ENCODE results near the gene CAMKK1. TPM values are rescaled to one million over a fixed set of nuclear protein-coding genes. Genes with fewer than 3 reads are reported as not detected.

The CAMKK1 gene
- polyA plus RNA-seq, 1 donor from 2014 or later = 8.9 TPM

DNA sequence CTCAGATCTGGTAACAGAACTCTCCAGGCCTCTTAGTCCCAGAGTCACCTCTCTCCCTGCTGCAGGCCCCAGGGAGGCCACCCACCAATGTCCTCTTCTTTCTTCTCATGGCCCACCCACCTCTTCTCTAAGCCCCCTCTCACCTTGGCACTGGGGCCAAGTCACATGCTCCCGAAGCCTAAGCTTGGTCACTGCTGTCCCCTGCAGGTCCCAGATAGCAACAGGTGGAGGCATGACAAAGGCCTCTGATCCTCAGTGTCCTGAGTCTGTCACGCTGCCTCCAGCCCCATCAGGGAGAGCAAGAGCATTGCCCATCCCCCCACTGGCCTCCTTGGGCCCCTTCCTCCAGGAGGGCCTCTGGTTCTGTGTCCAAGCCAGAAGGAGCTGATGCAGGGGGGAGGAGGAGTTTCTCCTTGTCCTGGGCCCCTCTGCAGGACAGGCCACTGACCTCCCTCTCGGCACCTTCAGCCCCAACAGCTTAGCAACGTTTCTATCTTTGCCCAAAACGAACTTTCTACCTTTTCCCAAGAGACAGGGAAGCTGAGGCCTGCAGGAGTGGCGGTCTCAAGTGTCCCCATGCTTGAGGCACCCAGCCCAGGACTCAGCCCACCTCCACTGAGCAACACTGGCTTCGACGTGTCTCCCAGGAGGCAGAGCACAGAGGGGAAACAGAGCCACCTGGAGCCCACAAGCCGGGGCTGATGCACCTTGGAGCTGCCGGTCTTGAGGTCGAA lies 14.8 kb upstream of the CAMKK1 start:
- Histone ChIP-seq H3K4me2 (ENCODE audit: low read length) (no peak overlapping the region), H3K27me3 (ENCODE audit: insufficient read depth, low read depth, low read length) (no peaks in the 10 kb centered on the region), H3K79me2 (replicated peaks; ENCODE audit: insufficient read depth, low read length) (no peaks in the 10 kb centered on the region), H3F3A (ENCODE audit: insufficient read depth, low read length, poor library complexity, severe bottlenecking) (no peaks in the 10 kb centered on the region), H3K9ac (ENCODE audit: low read length) (no peak overlapping the region), H3K36me3 (ENCODE audit: insufficient read depth, low read length) (no peaks in the 10 kb centered on the region), H3K27ac (ENCODE audit: low read length) (no peak overlapping the region), H3K4me3 (ENCODE audit: low read length) (no peak overlapping the region), H3K9me3 (ENCODE audit: low read length) (no peaks in the 10 kb centered on the region), H2AFZ (ENCODE audit: low read depth, low read length) (no peak overlapping the region), H3K9me2 (ENCODE audit: insufficient read depth, low read length) (no peaks in the 10 kb centered on the region), H4K20me1 (ENCODE audit: insufficient read depth) (no peaks in the 10 kb centered on the region)
- TF ChIP-seq RAD21 (conservative IDR thresholded peaks at IDR 0.05) = no peak
- no peak for TF ChIP-seq EZH2 (IDR thresholded peaks at IDR 0.05; ENCODE audit: borderline replicate concordance, insufficient read depth, low read length, poor library complexity, severe bottlenecking)
- TF ChIP-seq EP300 (conservative IDR thresholded peaks at IDR 0.05; ENCODE audit: poor library complexity, severe bottlenecking) = no peak
- TF ChIP-seq TAF1 (IDR thresholded peaks at IDR 0.05; ENCODE audit: low read depth) = no peak
- no peak for TF ChIP-seq MXI1 (conservative IDR thresholded peaks at IDR 0.05; ENCODE audit: poor library complexity, severe bottlenecking)
- TF ChIP-seq, protein P1, sequence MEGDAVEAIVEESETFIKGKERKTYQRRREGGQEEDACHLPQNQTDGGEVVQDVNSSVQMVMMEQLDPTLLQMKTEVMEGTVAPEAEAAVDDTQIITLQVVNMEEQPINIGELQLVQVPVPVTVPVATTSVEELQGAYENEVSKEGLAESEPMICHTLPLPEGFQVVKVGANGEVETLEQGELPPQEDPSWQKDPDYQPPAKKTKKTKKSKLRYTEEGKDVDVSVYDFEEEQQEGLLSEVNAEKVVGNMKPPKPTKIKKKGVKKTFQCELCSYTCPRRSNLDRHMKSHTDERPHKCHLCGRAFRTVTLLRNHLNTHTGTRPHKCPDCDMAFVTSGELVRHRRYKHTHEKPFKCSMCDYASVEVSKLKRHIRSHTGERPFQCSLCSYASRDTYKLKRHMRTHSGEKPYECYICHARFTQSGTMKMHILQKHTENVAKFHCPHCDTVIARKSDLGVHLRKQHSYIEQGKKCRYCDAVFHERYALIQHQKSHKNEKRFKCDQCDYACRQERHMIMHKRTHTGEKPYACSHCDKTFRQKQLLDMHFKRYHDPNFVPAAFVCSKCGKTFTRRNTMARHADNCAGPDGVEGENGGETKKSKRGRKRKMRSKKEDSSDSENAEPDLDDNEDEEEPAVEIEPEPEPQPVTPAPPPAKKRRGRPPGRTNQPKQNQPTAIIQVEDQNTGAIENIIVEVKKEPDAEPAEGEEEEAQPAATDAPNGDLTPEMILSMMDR (IDR thresholded peaks at IDR 0.05; ENCODE audit: poor library complexity, severe bottlenecking) = no peak
- no peak for TF ChIP-seq POLR2AphosphoS5 (IDR thresholded peaks at IDR 0.05)
- TF ChIP-seq SMC3 (conservative IDR thresholded peaks at IDR 0.05; ENCODE audit: poor library complexity) = no peak
- TF ChIP-seq, protein P2, sequence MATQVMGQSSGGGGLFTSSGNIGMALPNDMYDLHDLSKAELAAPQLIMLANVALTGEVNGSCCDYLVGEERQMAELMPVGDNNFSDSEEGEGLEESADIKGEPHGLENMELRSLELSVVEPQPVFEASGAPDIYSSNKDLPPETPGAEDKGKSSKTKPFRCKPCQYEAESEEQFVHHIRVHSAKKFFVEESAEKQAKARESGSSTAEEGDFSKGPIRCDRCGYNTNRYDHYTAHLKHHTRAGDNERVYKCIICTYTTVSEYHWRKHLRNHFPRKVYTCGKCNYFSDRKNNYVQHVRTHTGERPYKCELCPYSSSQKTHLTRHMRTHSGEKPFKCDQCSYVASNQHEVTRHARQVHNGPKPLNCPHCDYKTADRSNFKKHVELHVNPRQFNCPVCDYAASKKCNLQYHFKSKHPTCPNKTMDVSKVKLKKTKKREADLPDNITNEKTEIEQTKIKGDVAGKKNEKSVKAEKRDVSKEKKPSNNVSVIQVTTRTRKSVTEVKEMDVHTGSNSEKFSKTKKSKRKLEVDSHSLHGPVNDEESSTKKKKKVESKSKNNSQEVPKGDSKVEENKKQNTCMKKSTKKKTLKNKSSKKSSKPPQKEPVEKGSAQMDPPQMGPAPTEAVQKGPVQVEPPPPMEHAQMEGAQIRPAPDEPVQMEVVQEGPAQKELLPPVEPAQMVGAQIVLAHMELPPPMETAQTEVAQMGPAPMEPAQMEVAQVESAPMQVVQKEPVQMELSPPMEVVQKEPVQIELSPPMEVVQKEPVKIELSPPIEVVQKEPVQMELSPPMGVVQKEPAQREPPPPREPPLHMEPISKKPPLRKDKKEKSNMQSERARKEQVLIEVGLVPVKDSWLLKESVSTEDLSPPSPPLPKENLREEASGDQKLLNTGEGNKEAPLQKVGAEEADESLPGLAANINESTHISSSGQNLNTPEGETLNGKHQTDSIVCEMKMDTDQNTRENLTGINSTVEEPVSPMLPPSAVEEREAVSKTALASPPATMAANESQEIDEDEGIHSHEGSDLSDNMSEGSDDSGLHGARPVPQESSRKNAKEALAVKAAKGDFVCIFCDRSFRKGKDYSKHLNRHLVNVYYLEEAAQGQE (IDR thresholded peaks at IDR 0.05; ENCODE audit: borderline replicate concordance) = no peak

DNA sequence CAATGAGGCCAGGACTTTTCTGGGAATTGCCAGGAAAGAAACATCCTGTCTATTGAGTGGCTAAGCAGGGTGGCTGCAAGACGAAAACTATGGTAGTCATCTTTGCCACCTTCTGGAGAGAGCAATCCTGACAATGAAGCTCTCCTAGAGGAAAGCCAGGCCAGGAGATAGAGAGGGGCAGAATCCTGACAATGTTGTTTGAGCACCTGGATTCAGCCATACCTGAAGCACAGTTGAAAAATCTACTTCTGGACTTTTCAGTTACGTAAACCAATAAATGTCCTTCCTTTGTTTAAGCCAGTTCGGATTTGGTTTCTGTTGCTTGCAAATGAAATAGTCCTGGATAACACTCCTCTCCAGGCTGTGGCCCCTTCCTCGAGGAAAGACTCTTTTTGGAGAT lies 14.0 kb upstream of the CAMKK1 start:
- no peak overlapping the region for H2AFZ ChIP-seq (ENCODE audit: low read depth, low read length)
- TF ChIP-seq TAF1 (IDR thresholded peaks at IDR 0.05; ENCODE audit: low read depth) (no peak), EP300 (conservative IDR thresholded peaks at IDR 0.05; ENCODE audit: poor library complexity, severe bottlenecking) (no peak), SMC3 (conservative IDR thresholded peaks at IDR 0.05; ENCODE audit: poor library complexity) (no peak), RAD21 (conservative IDR thresholded peaks at IDR 0.05) (no peak), MXI1 (conservative IDR thresholded peaks at IDR 0.05; ENCODE audit: poor library complexity, severe bottlenecking) (no peak), POLR2AphosphoS5 (IDR thresholded peaks at IDR 0.05) (no peak), EZH2 (IDR thresholded peaks at IDR 0.05; ENCODE audit: borderline replicate concordance, insufficient read depth, low read length, poor library complexity, severe bottlenecking) (no peak)
- TF ChIP-seq, protein P1 (IDR thresholded peaks at IDR 0.05; ENCODE audit: poor library complexity, severe bottlenecking) = no peak
- H4K20me1 ChIP-seq (ENCODE audit: insufficient read depth) = no peaks in the 10 kb centered on the region
- H3K27me3 ChIP-seq (ENCODE audit: insufficient read depth, low read depth, low read length) = no peaks in the 10 kb centered on the region
- no peak overlapping the region for H3K9ac ChIP-seq (ENCODE audit: low read length)
- no peaks in the 10 kb centered on the region for H3K9me2 ChIP-seq (ENCODE audit: insufficient read depth, low read length)
- H3K27ac ChIP-seq (ENCODE audit: low read length) = no peak overlapping the region
- H3K4me2 ChIP-seq (ENCODE audit: low read length) = no peak overlapping the region
- no peaks in the 10 kb centered on the region for H3K36me3 ChIP-seq (ENCODE audit: insufficient read depth, low read length)
- H3K79me2 ChIP-seq (replicated peaks; ENCODE audit: insufficient read depth, low read length) = no peaks in the 10 kb centered on the region
- H3K4me3 ChIP-seq (ENCODE audit: low read length) = no peak overlapping the region
- H3F3A ChIP-seq (ENCODE audit: insufficient read depth, low read length, poor library complexity, severe bottlenecking) = no peaks in the 10 kb centered on the region
- no peaks in the 10 kb centered on the region for H3K9me3 ChIP-seq (ENCODE audit: low read length)
